Gastrocnemius medialis (tissue), 4 donors: ENCODE results near the gene COLGALT1. TPM values are rescaled to one million over a fixed set of nuclear protein-coding genes. Genes with fewer than 3 reads are reported as not detected.
"Not testable (repeated sequence)": the region's sequence is repeated elsewhere in the genome, so short reads cannot be mapped to it uniquely, and the experiment has no call there.

Experiments
- ATAC-seq, 2 donors: fragments of 150-250 bp; one replicate each; pipeline ENCODE4 v1.9.1; 2016
- DNase-seq, 2 donors: peaks; one replicate each; pipeline ENCODE4 v3.0.0-alpha.2; 2019
- H3K27ac ChIP-seq, 4 donors: fragments of 200-600 bp; sonication (generic); 1 replicate in 1 of 4; 2 replicates in 3 of 4; pipeline ENCODE4 v1.5.1; 2016 to 2018; ENCODE audit warnings: mild to moderate bottlenecking in 2 of 4, moderate library complexity in 1 of 4
- H3K27me3 ChIP-seq, 3 donors: fragments of 200-600 bp; sonication (generic) in 2 of 3; 1 replicate in 1 of 3; 2 replicates in 2 of 3; pipeline versions ENCODE4 v1.5.1 to v1.6.0; 2016 to 2019; ENCODE audit warnings: mild to moderate bottlenecking in 1 of 3, moderate library complexity in 1 of 3
- H3K36me3 ChIP-seq, 2 donors: fragments of 200-600 bp; sonication (generic) in 1 of 2; one replicate each; pipeline ENCODE4 v1.5.1; 2017 to 2018
- H3K4me1 ChIP-seq, 2 donors: fragments of 200-600 bp; sonication (generic) in 1 of 2; one replicate each; pipeline ENCODE4 v1.5.1; 2016 to 2017; ENCODE audit warnings: mild to moderate bottlenecking in 2 of 2
- H3K4me3 ChIP-seq, 4 donors: fragments of 200-600 bp; sonication (generic) in 3 of 4; 1 replicate in 1 of 4; 2 replicates in 3 of 4; pipeline ENCODE4 v1.5.1; 2016 to 2019; ENCODE audit warnings: mild to moderate bottlenecking in 2 of 4
- H3K9me3 ChIP-seq, 3 donors: fragments of 200-600 bp; sonication (generic) in 2 of 3; 1 replicate in 1 of 3; 2 replicates in 2 of 3; pipeline ENCODE4 v1.5.1; 2016 to 2019
- CTCF ChIP-seq, 5 experiments: fragments of 450-650 bp in 3 of 5; fragments of 200-600 bp in 2 of 5; sonication (generic) in 2 of 5; IDR thresholded peaks in 4 of 5; conservative IDR thresholded peaks in 1 of 5; 1 replicate in 4 of 5; 2 replicates in 1 of 5; pipeline ENCODE4 v1.5.1; 2016 to 2019; ENCODE audit warnings: antibody characterized with exemption in 5 of 5, mild to moderate bottlenecking in 3 of 5, moderate library complexity in 3 of 5
- POLR2A ChIP-seq, 2 donors: fragments of 450-650 bp; IDR thresholded peaks; one replicate each; pipeline ENCODE4 v1.6.1; 2017; ENCODE audit warnings: antibody characterized with exemption in 2 of 2, mild to moderate bottlenecking in 2 of 2, moderate library complexity in 2 of 2
- in situ Hi-C, 4 donors: fragments of 200-750 bp; cut with MboI; loops; one replicate each; pipeline versions ENCODE4 v1.15.0 to v1.8.0; 2017; ENCODE audit warnings: low sequenced_read_pairs in 4 of 4
- intact Hi-C: fragments of 100-400 bp; cut with DNase I; formaldehyde crosslinking; loops from one replicate; pipeline ENCODE4 v1.15.1; 2023; ENCODE audit warnings: low total_unique reads
- total RNA-seq, 4 donors: library from RNA; depleted of rRNA; stranded (reverse); fragments of >200 nt; gene quantifications; one replicate each; pipeline versions ENCODE4 v1.1.0 to v1.2.3, GENCODE V29; 2016

The COLGALT1 gene
- 10 to 100 TPM; 16.6 to 33.2 (median 27.5) TPM for total RNA-seq

GRCh38 chr19:17555480-17555928 lies at the start of gene COLGALT1:
Gene COLGALT1, plus strand, starts transcription at chr19:17555649. Its CDS starts 65 bp downstream, at chr19:17555714.
- ATAC-seq: peak; percentile 95
- DNase-seq: peak; percentile 97 to 98
- in situ Hi-C loops (no loop called here), intact Hi-C loops (loop anchor here (1.0 to 10.0 kb wide), 4 partner anchors 42 to 309 kb away; partner anchors contain the start of genes ANO8, GTPBP3 and SLC27A1)
- Histone ChIP-seq H3K9me3 (no peaks in the 10 kb centered on the region), H3K4me3 (peak within 1 kb of the TSS; percentile 62 to 100 (median 87)), H3K27me3 (no peaks in the 10 kb centered on the region), H3K27ac (peak within 1 kb of the TSS; percentile 72 to 86 (median 85)), H3K36me3 (peaks cover 0 to 20% of the 10 kb centered on the region in 2 donors), H3K4me1 (peaks cover 13 to 25% of the 10 kb centered on the region in 2 donors)
- TF ChIP-seq POLR2A (IDR thresholded peaks at IDR 0.05) (peak; percentile 62 to 72), CTCF (IDR thresholded peaks at IDR 0.05 in 4 of 5, conservative IDR thresholded peaks at IDR 0.05 in 1 of 5) (peak in 1 of 5 experiments; percentile 19)

GRCh38 chr19:17506745-17507144 lies 48.7 kb upstream of the COLGALT1 start:
- TF ChIP-seq POLR2A (IDR thresholded peaks at IDR 0.05) (no peak), CTCF (IDR thresholded peaks at IDR 0.05 in 4 of 5, conservative IDR thresholded peaks at IDR 0.05 in 1 of 5) (no peak)
- Histone ChIP-seq H3K4me1 (peaks cover 16 to 21% of the 10 kb centered on the region in 2 donors), H3K27ac (peak overlapping the region; percentile 26 to 75 (median 48)), H3K36me3 (peaks cover 0 to 7% of the 10 kb centered on the region in 2 donors), H3K9me3 (no peaks in the 10 kb centered on the region), H3K27me3 (no peaks in the 10 kb centered on the region), H3K4me3 (no peak overlapping the region)
- DNase-seq: peak in 1 of 2 donors; percentile 47
- intact Hi-C loops: no loop called here
- in situ Hi-C loops: no loop called here
- no peak for ATAC-seq

- H3K4me1 ChIP-seq: peaks cover 22 to 29% of the 10 kb centered on the region in 2 donors
Observed at GRCh38 chr19:17508558-17508933, 46.9 kb upstream of the COLGALT1 start.

GRCh38 chr19:17510220-17510993 lies 45.0 kb upstream of the COLGALT1 start:
- TF ChIP-seq POLR2A (IDR thresholded peaks at IDR 0.05): no peak
- TF ChIP-seq CTCF (IDR thresholded peaks at IDR 0.05 in 4 of 5, conservative IDR thresholded peaks at IDR 0.05 in 1 of 5): no peak
- no peak for ATAC-seq
- H3K4me1 ChIP-seq: peaks cover 22 to 29% of the 10 kb centered on the region in 2 donors
- in situ Hi-C loops: no loop called here
- H3K27me3 ChIP-seq: no peaks in the 10 kb centered on the region
- no peaks in the 10 kb centered on the region for H3K9me3 ChIP-seq
- no peak for DNase-seq
- intact Hi-C loops: loop anchor here (5.0 kb wide), 1 partner anchor 173 kb away; the partner anchor contains the start of gene GTPBP3
- peak overlapping the region; percentile 75 to 100 (median 84) for H3K4me3 ChIP-seq
- peak overlapping the region; percentile 90 to 100 (median 96) for H3K27ac ChIP-seq
- H3K36me3 ChIP-seq: no peaks in the 10 kb centered on the region

More at GRCh38 chr19:17508558-17508933, 46.9 kb upstream of the COLGALT1 start:
- H3K9me3 ChIP-seq, ATAC-seq, in situ Hi-C loops, intact Hi-C loops, H3K4me3 ChIP-seq, DNase-seq, H3K36me3 ChIP-seq, H3K27me3 ChIP-seq: not testable (repeated sequence)
- peak overlapping the region; percentile 10 to 75 (median 48) for H3K27ac ChIP-seq
